GM23338 (cell line): ENCODE data around the gene PIP5K1C. TPM values are rescaled to one million over a fixed set of nuclear protein-coding genes. Genes with fewer than 3 reads are reported as not detected.

Source experiments
- ATAC-seq: fragments of 200-7000 bp; cut with Tn5 transposase; 3 replicates; pipeline ENCODE4 v1.9.1; 2020
- DNase-seq: peaks from one replicate; pipeline ENCODE4 v3.0.0-alpha.2; 2015; ENCODE audit warnings: low spot score
- H2AFZ ChIP-seq: fragments of 200-600 bp; sonication (generic); 2 replicates; pipeline ENCODE4 v1.8.0; 2016; ENCODE audit warnings: antibody characterized with exemption, mild to moderate bottlenecking, moderate library complexity
- H3F3A ChIP-seq: fragments of 200-600 bp; sonication (generic); replicated peaks from 2 replicates; pipeline ENCODE4 v1.8.0; 2017; ENCODE audit warnings: antibody characterized with exemption, mixed run types, low read depth
- H3K27ac ChIP-seq: fragments of 200-600 bp; sonication (generic); 2 replicates; pipeline ENCODE4 v1.6.1; 2016; ENCODE audit warnings: low read depth
- H3K27me3 ChIP-seq: fragments of 200-600 bp; sonication (generic); 2 replicates; pipeline ENCODE4 v1.8.0; 2016; ENCODE audit warnings: mild to moderate bottlenecking, mixed run types, moderate library complexity; ENCODE audit not compliant: insufficient read depth
- H3K36me3 ChIP-seq: fragments of 200-600 bp; sonication (generic); 2 replicates; pipeline ENCODE4 v1.8.0; 2016; ENCODE audit warnings: mild to moderate bottlenecking; ENCODE audit not compliant: insufficient read depth
- H3K4me1 ChIP-seq: fragments of 200-600 bp; sonication (generic); 2 replicates; pipeline ENCODE4 v1.8.0; 2016; ENCODE audit warnings: mild to moderate bottlenecking, moderate library complexity; ENCODE audit not compliant: insufficient read depth
- H3K4me2 ChIP-seq: fragments of 200-600 bp; sonication (generic); 2 replicates; pipeline ENCODE4 v1.7.1; 2017; ENCODE audit warnings: mixed run types
- H3K4me3 ChIP-seq: fragments of 200-600 bp; sonication (generic); 2 replicates; pipeline ENCODE4 v1.6.1; 2016; ENCODE audit warnings: mixed run types
- H3K79me2 ChIP-seq: fragments of 200-600 bp; sonication (generic); replicated peaks from 2 replicates; pipeline ENCODE4 v1.8.0; 2017; ENCODE audit warnings: mild to moderate bottlenecking; ENCODE audit not compliant: insufficient read depth
- H3K9me2 ChIP-seq: fragments of 200-600 bp; sonication (generic); 2 replicates; pipeline ENCODE4 v1.8.0; 2017; ENCODE audit not compliant: insufficient read depth
- H4K20me1 ChIP-seq: fragments of 200-600 bp; sonication (generic); replicated peaks from 2 replicates; pipeline ENCODE4 v1.8.0; 2017; ENCODE audit warnings: mild to moderate bottlenecking; ENCODE audit not compliant: insufficient read depth
- H3K27ac Mint-ChIP-seq: 2 replicates; pipeline ENCODE4 v1.8.0; 2020; ENCODE audit warnings: inconsistent platforms, mild to moderate bottlenecking, moderate library complexity, mixed read lengths
- H3K27me3 Mint-ChIP-seq: 3 replicates; pipeline ENCODE4 v1.8.0; 2022; ENCODE audit warnings: low read depth, mild to moderate bottlenecking, moderate library complexity, mixed read lengths, inconsistent platforms; ENCODE audit not compliant: insufficient read depth, poor library complexity
- H3K36me3 Mint-ChIP-seq: 3 replicates; pipeline ENCODE4 v1.8.0; 2021; ENCODE audit warnings: low read depth, mild to moderate bottlenecking, inconsistent platforms, moderate library complexity, mixed read lengths
- H3K4me1 Mint-ChIP-seq: 3 replicates; pipeline ENCODE4 v1.8.0; 2020; ENCODE audit warnings: mild to moderate bottlenecking, inconsistent platforms, mixed read lengths
- H3K4me3 Mint-ChIP-seq: 3 replicates; pipeline ENCODE4 v1.8.0; 2021; ENCODE audit warnings: moderate library complexity, mild to moderate bottlenecking, inconsistent platforms, mixed read lengths
- H3K9me3 Mint-ChIP-seq: 3 replicates; pipeline ENCODE4 v1.8.0; 2020; ENCODE audit warnings: moderate library complexity, mild to moderate bottlenecking, inconsistent platforms, mixed read lengths
- CREB1 ChIP-seq: fragments of 250-450 bp; sonication (Bioruptor Pico); IDR thresholded peaks from 2 replicates; pipeline ENCODE4 v1.5.0; 2020; ENCODE audit warnings: low read depth, mild to moderate bottlenecking, moderate library complexity
- CTCF ChIP-seq, 2 experiments: fragments of 200-600 bp in 1 of 2; sonication (generic) in 1 of 2; conservative IDR thresholded peaks; 2 replicates each; pipeline versions ENCODE4 v1.5.1 to v1.6.1; 2016 to 2017; ENCODE audit warnings: antibody characterized with exemption in 2 of 2, low read depth in 2 of 2, mild to moderate bottlenecking in 2 of 2, moderate library complexity in 1 of 2
- ETS1 ChIP-seq: IDR thresholded peaks from 2 replicates; pipeline ENCODE4 v1.6.1; 2016; ENCODE audit warnings: antibody characterized with exemption
- EZH2 ChIP-seq: fragments of 200-600 bp; sonication (generic); IDR thresholded peaks from one replicate; pipeline ENCODE4 v1.8.0; 2017; ENCODE audit warnings: antibody characterized with exemption, mild to moderate bottlenecking, low read depth; ENCODE audit not compliant: unreplicated experiment
- EZH2phosphoT487 ChIP-seq: fragments of 200-600 bp; sonication (generic); IDR thresholded peaks from one replicate; pipeline ENCODE4 v1.8.1; 2018; ENCODE audit warnings: antibody characterized with exemption; ENCODE audit not compliant: unreplicated experiment
- JUNB ChIP-seq: IDR thresholded peaks from one replicate; pipeline ENCODE4 v1.6.1; 2016; ENCODE audit warnings: antibody characterized with exemption; ENCODE audit not compliant: unreplicated experiment
- NANOG ChIP-seq: IDR thresholded peaks from 2 replicates; pipeline ENCODE4 v1.6.1; 2016; ENCODE audit warnings: antibody characterized with exemption, borderline replicate concordance
- POLR2AphosphoS5 ChIP-seq: IDR thresholded peaks from 2 replicates; pipeline ENCODE4 v1.6.1; 2016; ENCODE audit warnings: antibody characterized with exemption, low read depth
- REST ChIP-seq: IDR thresholded peaks from one replicate; pipeline ENCODE4 v1.6.1; 2018; ENCODE audit warnings: antibody characterized with exemption; ENCODE audit not compliant: unreplicated experiment
- STAT1 ChIP-seq: IDR thresholded peaks from one replicate; pipeline ENCODE4 v1.6.1; 2016; ENCODE audit warnings: antibody characterized with exemption; ENCODE audit not compliant: unreplicated experiment
- ZNF114 ChIP-seq: fragments of 250-450 bp; sonication (Bioruptor Pico); IDR thresholded peaks from 2 replicates; pipeline ENCODE4 v1.5.0; 2020; ENCODE audit warnings: mild to moderate bottlenecking, moderate library complexity
- ZNF331 ChIP-seq: fragments of 250-450 bp; sonication (Bioruptor Pico); IDR thresholded peaks from 2 replicates; pipeline ENCODE4 v1.5.0; 2020; ENCODE audit warnings: low read depth, mild to moderate bottlenecking, moderate library complexity
- ZNF462 ChIP-seq: fragments of 250-450 bp; sonication (Bioruptor Pico); IDR thresholded peaks from 2 replicates; pipeline ENCODE4 v1.5.0; 2020; ENCODE audit warnings: mild to moderate bottlenecking, moderate library complexity
- polyA plus RNA-seq: library from polyadenylated mRNA; unstranded; fragments of >200 nt; fragmentation: Nextera tagmentation; extraction: Ambion mirVana; gene quantifications from 2 replicates; pipeline ENCODE4 v1.2.1, GENCODE V29; 2016
- total RNA-seq: library from RNA; depleted of rRNA; stranded (reverse); fragments of >200 nt; shearing (Covaris generic); gene quantifications from 2 replicates; pipeline ENCODE4 v1.2.3, GENCODE V29; 2014

PIP5K1C gene
- total and polyA plus RNA-seq, 2 experiments from 2014 or later: 11.8 to 46.7 TPM

- H3K9me2 ChIP-seq: no peaks in the 10 kb centered on the region
- H3K9me3 Mint-ChIP-seq: peaks cover 17% of the 10 kb centered on the region
- no peaks in the 10 kb centered on the region for H3K4me1 Mint-ChIP-seq
- no peak overlapping the region for H3K27ac ChIP-seq
- no peaks in the 10 kb centered on the region for H4K20me1 ChIP-seq
- H3K4me2 ChIP-seq: no peak overlapping the region
- peaks cover 16% of the 10 kb centered on the region for H3K27me3 Mint-ChIP-seq
- no peaks in the 10 kb centered on the region for H3K36me3 ChIP-seq
- H3K4me3 Mint-ChIP-seq: no peak overlapping the region
- no peak overlapping the region for H3K4me3 ChIP-seq
- no peaks in the 10 kb centered on the region for H3K79me2 ChIP-seq
- no peak for TF ChIP-seq ETS1
- no peak for TF ChIP-seq JUNB
- no peak for TF ChIP-seq EZH2
- TF ChIP-seq CREB1 (CRISPR knock-in tag): no peak
- no peak for TF ChIP-seq REST
- no peak for TF ChIP-seq ZNF114 (CRISPR knock-in tag)
- no peak for TF ChIP-seq CTCF (conservative IDR thresholded peaks at IDR 0.05; ENCODE audit: low read depth in 2 of 2)
- TF ChIP-seq EZH2phosphoT487: no peak
- TF ChIP-seq STAT1: no peak
- no peak for TF ChIP-seq NANOG
- TF ChIP-seq POLR2AphosphoS5: no peak
- no peak for TF ChIP-seq ZNF462
- no peak for TF ChIP-seq ZNF331 (CRISPR knock-in tag)
- H2AFZ ChIP-seq: no peak overlapping the region
- ATAC-seq: peak; percentile 20
- no peak for DNase-seq
- no peak overlapping the region for H3K27ac Mint-ChIP-seq
- H3K4me1 ChIP-seq: no peaks in the 10 kb centered on the region
- peaks cover 3% of the 10 kb centered on the region; the same call in 2 of the 3 replicates for H3K36me3 Mint-ChIP-seq
- peaks cover 47% of the 10 kb centered on the region for H3K27me3 ChIP-seq
- peaks cover 6% of the 10 kb centered on the region; the same call in 1 of the 2 replicates for H3F3A ChIP-seq
Measured at GRCh38 chr19:3586707-3587346, 113.4 kb downstream of the PIP5K1C start.
